Measurements from ENCODE around the gene DHRS11. TPM values are rescaled to one million over a fixed set of nuclear protein-coding genes. Genes with fewer than 3 reads are reported as not detected.

DHRS11 gene
- total RNA-seq (2022; extraction: Qiagen RNA extraction; ENCODE audit: low read depth) = 6.1 to 9.6 TPM (median 9.3 TPM) in 5 replicates

GRCh38 chr17:36591434-36592315 lies at the start of gene DHRS11:
Gene DHRS11 (plus strand): TSS chr17:36591879. CDS start chr17:36592010, 131 bp downstream.

GRCh38 chr17:36544307-36545076 lies 47.2 kb upstream of the DHRS11 start, which contains the start of gene GGNBP2:
Gene GGNBP2 (plus strand): TSS chr17:36544919. CDS start chr17:36545725, 806 bp downstream.

GRCh38 chr17:36601303-36602029 lies 9.8 kb downstream of the DHRS11 start, which contains the start of gene MRM1:
Gene MRM1 (plus strand): TSS chr17:36601583. CDS start chr17:36601811, 228 bp downstream.

Other genes starting within 250 kb of the DHRS11 start
- not detected in 5 replicates for gene TBC1D3H, start 203.4 kb upstream of the DHRS11 start, total RNA-seq (2022; extraction: Qiagen RNA extraction; ENCODE audit: low read depth)
- gene ZNHIT3, start 105.2 kb upstream of the DHRS11 start, total RNA-seq (2022; extraction: Qiagen RNA extraction; ENCODE audit: low read depth) = 77.3 to 89.6 TPM (median 82.2 TPM) in 5 replicates
- gene MYO19, start 57.0 kb upstream of the DHRS11 start, total RNA-seq (2022; extraction: Qiagen RNA extraction; ENCODE audit: low read depth) = 53.1 to 62.3 TPM (median 58.0 TPM) in 5 replicates
- 15.9 to 27.0 TPM (median 24.8 TPM) in 5 replicates for gene PIGW, start 56.9 kb upstream of the DHRS11 start, total RNA-seq (2022; extraction: Qiagen RNA extraction; ENCODE audit: low read depth)
- gene GGNBP2, start 47.0 kb upstream of the DHRS11 start, total RNA-seq (2022; extraction: Qiagen RNA extraction; ENCODE audit: low read depth) = 45.3 to 64.0 TPM (median 57.8 TPM) in 5 replicates
- gene MRM1, start 9.7 kb downstream of the DHRS11 start, total RNA-seq (2022; extraction: Qiagen RNA extraction; ENCODE audit: low read depth) = 12.1 to 20.5 TPM (median 18.6 TPM) in 5 replicates

Data from A549 treated with RU486 at 1 μM for 4 hours (cell line).